GM18526 (cell line): ENCODE results near the gene DOCK8.

Experiments
- POLR2A ChIP-seq: IDR thresholded peaks from 3 replicates; pipeline ENCODE4 v1.6.1; 2011; ENCODE audit not compliant: insufficient read length; ENCODE audit errors: extremely low read depth

DOCK8 gene

GRCh38 chr9:259405-260404, 45.0 kb downstream of the DOCK8 start:
- TF ChIP-seq POLR2A, result no peak

GRCh38 chr9:264231-264630, 49.6 kb downstream of the DOCK8 start:
- TF ChIP-seq POLR2A, result no peak

- no peak for TF ChIP-seq POLR2A
Observed at GRCh38 chr9:265209-265870, 50.7 kb downstream of the DOCK8 start.

GRCh38 chr9:266228-266627, 51.6 kb downstream of the DOCK8 start:
- no peak for TF ChIP-seq POLR2A

GRCh38 chr9:268616-269015, 54.0 kb downstream of the DOCK8 start:
- no peak for TF ChIP-seq POLR2A

GRCh38 chr9:269081-269711, 54.5 kb downstream of the DOCK8 start:
- TF ChIP-seq POLR2A, result no peak

GRCh38 chr9:270657-271237, 56.1 kb downstream of the DOCK8 start:
- TF ChIP-seq POLR2A, result no peak

- TF ChIP-seq POLR2A, result no peak
Observed at GRCh38 chr9:272251-273213, 57.9 kb downstream of the DOCK8 start.

GRCh38 chr9:274406-274805, 59.7 kb downstream of the DOCK8 start:
- TF ChIP-seq POLR2A, result no peak

GRCh38 chr9:277601-278295, 63.1 kb downstream of the DOCK8 start:
- TF ChIP-seq POLR2A, result no peak

- no peak for TF ChIP-seq POLR2A
Observed at GRCh38 chr9:278651-279050, 64.0 kb downstream of the DOCK8 start.

- no peak for TF ChIP-seq POLR2A
Observed at GRCh38 chr9:279674-280073, 65.0 kb downstream of the DOCK8 start.

GRCh38 chr9:281741-282645, 67.3 kb downstream of the DOCK8 start:
- no peak for TF ChIP-seq POLR2A
